Non-pigmented ciliary epithelial cell (primary cell): Measurements from ENCODE around the gene INSM1.
A peak's percentile ranks its signal among the peaks of the same experiment; 100 is the strongest.
"Not testable (repeated sequence)": the region's sequence is repeated elsewhere in the genome, so short reads cannot be mapped to it uniquely, and the experiment has no call there.

Experiments
- DNase-seq: peaks from one replicate; pipeline ENCODE4 v3.0.0-alpha.2; 2010; ENCODE audit warnings: low read depth

INSM1 gene

GRCh38 chr20:20367575-20368417 lies at the start of gene INSM1:
INSM1 (plus strand) TSS chr20:20368104; CDS start chr20:20368268, 164 bp downstream.
- DNase-seq, result no peak

GRCh38 chr20:20318365-20319161 lies 49.3 kb upstream of the INSM1 start:
- DNase-seq, result no peak

GRCh38 chr20:20321134-20321533 lies 46.8 kb upstream of the INSM1 start:
- DNase-seq, result no peak

GRCh38 chr20:20321917-20322316 lies 46.0 kb upstream of the INSM1 start:
- DNase-seq, result no peak

GRCh38 chr20:20322912-20323311 lies 45.0 kb upstream of the INSM1 start:
- no peak for DNase-seq

GRCh38 chr20:20327746-20328145 lies 40.2 kb upstream of the INSM1 start:
- DNase-seq, result no peak

GRCh38 chr20:20329564-20329963 lies 38.3 kb upstream of the INSM1 start:
- DNase-seq, result no peak

- DNase-seq, result no peak
Observed at GRCh38 chr20:20331156-20331555, 36.7 kb upstream of the INSM1 start.

GRCh38 chr20:20331817-20332216 lies 36.1 kb upstream of the INSM1 start:
- no peak for DNase-seq

GRCh38 chr20:20333866-20334265 lies 34.0 kb upstream of the INSM1 start:
- no peak for DNase-seq

GRCh38 chr20:20334489-20334888 lies 33.4 kb upstream of the INSM1 start:
- DNase-seq, result no peak

- no peak for DNase-seq
Observed at GRCh38 chr20:20338133-20338730, 29.7 kb upstream of the INSM1 start.

GRCh38 chr20:20340443-20340842 lies 27.5 kb upstream of the INSM1 start:
- no peak for DNase-seq

GRCh38 chr20:20341371-20341770 lies 26.5 kb upstream of the INSM1 start:
- no peak for DNase-seq

- DNase-seq, result no peak
Observed at GRCh38 chr20:20342066-20342465, 25.8 kb upstream of the INSM1 start.

GRCh38 chr20:20343932-20344331 lies 24.0 kb upstream of the INSM1 start:
- no peak for DNase-seq

GRCh38 chr20:20344476-20344875 lies 23.4 kb upstream of the INSM1 start:
- no peak for DNase-seq

GRCh38 chr20:20353576-20353975 lies 14.3 kb upstream of the INSM1 start:
- DNase-seq, result no peak

GRCh38 chr20:20355503-20355902 lies 12.4 kb upstream of the INSM1 start:
- not testable (repeated sequence) for DNase-seq

GRCh38 chr20:20358801-20359200 lies 9.1 kb upstream of the INSM1 start:
- DNase-seq, result no peak

GRCh38 chr20:20359628-20360027 lies 8.3 kb upstream of the INSM1 start:
- DNase-seq, result no peak

- peak; percentile 42 for DNase-seq
Observed at GRCh38 chr20:20360464-20360863, 7.4 kb upstream of the INSM1 start.
